ENCODE data around the gene PACS1. TPM values are rescaled to one million over a fixed set of nuclear protein-coding genes. Genes with fewer than 3 reads are reported as not detected.

The PACS1 gene
- total RNA-seq, 1 experiment from 2014 or later, result 41.1 TPM

DNA sequence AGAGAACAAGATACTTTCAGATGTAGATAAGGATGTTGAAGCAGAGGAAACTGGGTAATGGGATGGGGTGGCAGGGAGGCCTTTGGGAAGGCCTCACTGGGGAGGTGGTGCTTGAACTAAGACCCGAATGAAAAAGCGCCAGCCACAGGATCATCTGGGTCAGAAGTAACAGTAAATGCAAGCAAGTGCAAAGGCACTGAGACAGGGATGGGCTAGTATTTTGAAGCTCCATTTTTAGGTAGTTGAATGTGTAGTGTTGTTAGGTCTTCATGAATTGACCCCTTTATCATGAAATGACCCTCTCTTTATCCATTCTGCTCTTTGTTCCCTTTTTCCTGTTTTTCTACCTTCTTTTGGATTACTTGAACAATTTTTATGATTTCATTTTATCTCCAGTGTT lies 6.2 kb upstream of the PACS1 start:
- Histone ChIP-seq H3K36me3 (ENCODE audit: control insufficient read depth in 1 of 2, insufficient read depth in 2 of 2, low read length in 2 of 2) (peaks cover 76 to 84% of the 10 kb centered on the region in 2 experiments), H2AFZ (ENCODE audit: low read depth, low read length, poor library complexity, severe bottlenecking) (no peak overlapping the region), H3K9ac (ENCODE audit: low read length) (no peak overlapping the region), H3K79me2 (ENCODE audit: insufficient read depth, low read length) (peaks cover 49% of the 10 kb centered on the region), H3K4me2 (ENCODE audit: low read length) (no peak overlapping the region), H3K27me3 (ENCODE audit: insufficient read depth, low read length) (no peaks in the 10 kb centered on the region), H4K20me1 (ENCODE audit: insufficient read depth) (peaks cover 5% of the 10 kb centered on the region; the same call in 1 of the 2 replicates), H3K9me2 (ENCODE audit: insufficient read depth) (no peaks in the 10 kb centered on the region), H3K4me1 (ENCODE audit: control insufficient read depth in 1 of 2, insufficient read depth in 2 of 2, low read length in 2 of 2) (peaks cover 0 to under 1% of the 10 kb centered on the region in 2 experiments; a peak in 2 of 4 replicates), H3K9me3 (ENCODE audit: control insufficient read depth in 1 of 2, insufficient read depth in 1 of 2, low read depth in 1 of 2, low read length in 2 of 2) (no peaks in the 10 kb centered on the region), H3K4me3 (replicated peaks in 1 of 2; ENCODE audit: low read depth in 1 of 2, low read length in 2 of 2) (no peak overlapping the region), H3K27ac (ENCODE audit: low read depth, low read length) (no peak overlapping the region)
- ChIA-PET POLR2A (no interaction called here), RAD21 (ENCODE audit: low non-redundant PET in 1 of 2, low total read pairs in 2 of 2, uncharacterized antibody in 2 of 2, unreplicated experiment in 2 of 2) (no interaction called here), CTCF (no interaction called here)
- DNase-seq (ENCODE audit: low read depth, low spot score), result no peak
- no peak for ATAC-seq
- TF ChIP-seq YY1 (IDR thresholded peaks at IDR 0.05; ENCODE audit: extremely low read depth, insufficient replicate concordance, low read depth, low read length), result no peak
- TF ChIP-seq POLR2AphosphoS5 (IDR thresholded peaks at IDR 0.05; ENCODE audit: low read depth, low read length), result no peak
- TF ChIP-seq CEBPB (IDR thresholded peaks at IDR 0.05; ENCODE audit: low read depth), result no peak
- TF ChIP-seq MAX (IDR thresholded peaks at IDR 0.05), result no peak
- TF ChIP-seq JUND (IDR thresholded peaks at IDR 0.05), result no peak
- no peak for TF ChIP-seq EZH2phosphoT487 (IDR thresholded peaks at IDR 0.05; ENCODE audit: borderline replicate concordance)
- no peak for TF ChIP-seq POLR2A (IDR thresholded peaks at IDR 0.05; ENCODE audit: borderline replicate concordance, extremely low read depth, insufficient read depth, insufficient read length)
- no peak for TF ChIP-seq SP1 (IDR thresholded peaks at IDR 0.05; ENCODE audit: low read depth)
- TF ChIP-seq, protein P1, sequence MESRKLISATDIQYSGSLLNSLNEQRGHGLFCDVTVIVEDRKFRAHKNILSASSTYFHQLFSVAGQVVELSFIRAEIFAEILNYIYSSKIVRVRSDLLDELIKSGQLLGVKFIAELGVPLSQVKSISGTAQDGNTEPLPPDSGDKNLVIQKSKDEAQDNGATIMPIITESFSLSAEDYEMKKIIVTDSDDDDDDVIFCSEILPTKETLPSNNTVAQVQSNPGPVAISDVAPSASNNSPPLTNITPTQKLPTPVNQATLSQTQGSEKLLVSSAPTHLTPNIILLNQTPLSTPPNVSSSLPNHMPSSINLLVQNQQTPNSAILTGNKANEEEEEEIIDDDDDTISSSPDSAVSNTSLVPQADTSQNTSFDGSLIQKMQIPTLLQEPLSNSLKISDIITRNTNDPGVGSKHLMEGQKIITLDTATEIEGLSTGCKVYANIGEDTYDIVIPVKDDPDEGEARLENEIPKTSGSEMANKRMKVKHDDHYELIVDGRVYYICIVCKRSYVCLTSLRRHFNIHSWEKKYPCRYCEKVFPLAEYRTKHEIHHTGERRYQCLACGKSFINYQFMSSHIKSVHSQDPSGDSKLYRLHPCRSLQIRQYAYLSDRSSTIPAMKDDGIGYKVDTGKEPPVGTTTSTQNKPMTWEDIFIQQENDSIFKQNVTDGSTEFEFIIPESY (IDR thresholded peaks at IDR 0.05; ENCODE audit: extremely low read depth, insufficient replicate concordance, low read length), result no peak
- TF ChIP-seq SIN3A (IDR thresholded peaks at IDR 0.05; ENCODE audit: low read depth), result no peak
- no peak for TF ChIP-seq EZH2 (IDR thresholded peaks at IDR 0.05)
- no peak for TF ChIP-seq SRF (IDR thresholded peaks at IDR 0.05; ENCODE audit: low read depth)
- TF ChIP-seq CTCF (IDR thresholded peaks at IDR 0.05 in 2 of 3, conservative IDR thresholded peaks at IDR 0.05 in 1 of 3; ENCODE audit: borderline replicate concordance in 1 of 3, insufficient read depth in 1 of 3, low read depth in 2 of 3, low read length in 2 of 3), result no peak
- intact Hi-C loops (cut with micrococcal nuclease), result no loop called here
- BruUV-seq (replicated peaks), result no TSS peak

Data from HCT116 (cell line).